Osteocyte (in vitro differentiated cells): ENCODE measurements around the gene GDF10. TPM values are rescaled to one million over a fixed set of nuclear protein-coding genes. Genes with fewer than 3 reads are reported as not detected.

Experiments
- DNase-seq: peaks from one replicate; pipeline ENCODE4 v3.0.0; 2021; ENCODE audit warnings: mixed read lengths; ENCODE audit not compliant: unreplicated experiment; ENCODE audit errors: extremely low spot score
- H3K27ac Mint-ChIP-seq: one replicate; pipeline ENCODE4 v1.8.0; 2021; ENCODE audit warnings: mild to moderate bottlenecking, mixed read lengths; ENCODE audit not compliant: unreplicated experiment
- H3K27me3 Mint-ChIP-seq: one replicate; pipeline ENCODE4 v1.8.0; 2021; ENCODE audit warnings: mixed read lengths; ENCODE audit not compliant: unreplicated experiment
- H3K36me3 Mint-ChIP-seq: one replicate; pipeline ENCODE4 v1.8.0; 2021; ENCODE audit warnings: mixed read lengths; ENCODE audit not compliant: unreplicated experiment
- H3K4me1 Mint-ChIP-seq: one replicate; pipeline ENCODE4 v1.8.0; 2021; ENCODE audit warnings: mixed read lengths; ENCODE audit not compliant: unreplicated experiment
- H3K4me3 Mint-ChIP-seq: one replicate; pipeline ENCODE4 v1.8.0; 2021; ENCODE audit warnings: mild to moderate bottlenecking, moderate library complexity, mixed read lengths; ENCODE audit not compliant: unreplicated experiment
- H3K9me3 Mint-ChIP-seq: one replicate; pipeline ENCODE4 v1.8.0; 2021; ENCODE audit warnings: mixed read lengths; ENCODE audit not compliant: unreplicated experiment
- total RNA-seq: library from RNA; stranded (reverse); gene quantifications from 2 replicates; pipeline ENCODE4 v1.2.1, GENCODE V29; 2021
- TF ChIP-seq, protein P1 (sequence below): fragments of 200-600 bp; sonication (generic); IDR thresholded peaks from 2 replicates; pipeline ENCODE4 v1.5.0; 2021; ENCODE audit warnings: antibody characterized with exemption, mild to moderate bottlenecking, moderate library complexity

GDF10 gene
- total RNA-seq, 1 donor from 2014 or later, result not detected

DNA sequence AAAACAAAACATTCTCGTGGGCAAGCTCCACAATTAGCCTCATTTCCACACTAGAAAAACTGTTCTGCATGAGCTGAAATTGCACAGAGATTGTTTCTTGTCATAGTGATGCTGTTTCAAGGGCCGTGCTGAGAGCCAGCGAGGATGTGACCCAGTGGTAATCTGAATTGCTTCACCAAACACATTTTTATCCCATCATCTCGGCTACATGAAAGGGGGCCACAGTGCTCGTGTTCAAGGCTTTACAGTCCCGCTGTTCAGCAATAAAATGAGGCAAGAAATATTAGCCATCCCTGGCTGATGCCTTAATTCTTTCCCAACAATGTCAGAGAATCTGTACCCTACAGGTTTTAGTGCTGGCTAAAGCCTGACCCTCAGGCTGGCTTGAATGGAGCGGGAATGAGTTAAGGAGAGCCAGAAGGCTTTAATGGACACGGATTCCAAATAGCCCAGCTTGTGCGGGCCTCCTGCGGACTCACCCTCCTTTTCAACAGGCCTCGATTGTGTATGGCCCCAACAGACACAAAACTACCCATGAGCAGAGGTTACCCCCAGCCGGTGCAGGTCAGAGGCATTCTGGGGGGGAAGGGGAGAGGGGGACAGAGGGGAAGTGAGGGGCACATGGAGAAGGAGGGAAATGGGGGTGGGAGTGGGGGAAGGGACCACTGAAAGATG is 2.0 kb upstream of the GDF10 start:
- Mint-ChIP-seq H3K36me3 (no peaks in the 10 kb centered on the region), H3K4me3 (no peak overlapping the region), H3K4me1 (peaks cover 10% of the 10 kb centered on the region), H3K27ac (no peak overlapping the region), H3K9me3 (no peaks in the 10 kb centered on the region), H3K27me3 (peaks cover 72% of the 10 kb centered on the region)
- no peak for DNase-seq
- TF ChIP-seq, protein P1, sequence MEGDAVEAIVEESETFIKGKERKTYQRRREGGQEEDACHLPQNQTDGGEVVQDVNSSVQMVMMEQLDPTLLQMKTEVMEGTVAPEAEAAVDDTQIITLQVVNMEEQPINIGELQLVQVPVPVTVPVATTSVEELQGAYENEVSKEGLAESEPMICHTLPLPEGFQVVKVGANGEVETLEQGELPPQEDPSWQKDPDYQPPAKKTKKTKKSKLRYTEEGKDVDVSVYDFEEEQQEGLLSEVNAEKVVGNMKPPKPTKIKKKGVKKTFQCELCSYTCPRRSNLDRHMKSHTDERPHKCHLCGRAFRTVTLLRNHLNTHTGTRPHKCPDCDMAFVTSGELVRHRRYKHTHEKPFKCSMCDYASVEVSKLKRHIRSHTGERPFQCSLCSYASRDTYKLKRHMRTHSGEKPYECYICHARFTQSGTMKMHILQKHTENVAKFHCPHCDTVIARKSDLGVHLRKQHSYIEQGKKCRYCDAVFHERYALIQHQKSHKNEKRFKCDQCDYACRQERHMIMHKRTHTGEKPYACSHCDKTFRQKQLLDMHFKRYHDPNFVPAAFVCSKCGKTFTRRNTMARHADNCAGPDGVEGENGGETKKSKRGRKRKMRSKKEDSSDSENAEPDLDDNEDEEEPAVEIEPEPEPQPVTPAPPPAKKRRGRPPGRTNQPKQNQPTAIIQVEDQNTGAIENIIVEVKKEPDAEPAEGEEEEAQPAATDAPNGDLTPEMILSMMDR, result no peak

DNA sequence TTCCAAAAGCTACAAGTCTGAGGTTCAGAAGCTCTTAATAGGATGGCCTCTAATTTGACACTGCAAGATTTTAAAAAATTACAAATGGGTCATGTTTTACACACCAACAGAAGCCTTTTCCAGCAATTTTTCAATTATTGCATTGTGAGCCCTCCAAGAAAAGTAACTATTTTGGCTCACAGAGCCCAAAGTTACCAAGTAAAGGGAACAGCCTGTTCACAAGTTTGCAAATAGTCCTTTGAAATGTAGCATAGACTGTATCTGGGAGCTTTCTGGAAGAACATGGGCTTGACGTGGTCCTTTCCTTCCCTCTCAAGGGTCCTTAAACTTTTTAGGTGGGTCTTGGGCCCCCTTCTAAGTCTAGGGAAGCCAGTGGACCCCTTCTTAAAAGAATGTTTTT is 1.3 kb upstream of the GDF10 start:
- Mint-ChIP-seq H3K9me3 (no peaks in the 10 kb centered on the region), H3K4me1 (peaks cover 10% of the 10 kb centered on the region), H3K4me3 (no peak overlapping the region), H3K27me3 (peaks cover 78% of the 10 kb centered on the region), H3K27ac (no peak overlapping the region), H3K36me3 (no peaks in the 10 kb centered on the region)
- DNase-seq, result no peak
- TF ChIP-seq, protein P1, result no peak

DNA sequence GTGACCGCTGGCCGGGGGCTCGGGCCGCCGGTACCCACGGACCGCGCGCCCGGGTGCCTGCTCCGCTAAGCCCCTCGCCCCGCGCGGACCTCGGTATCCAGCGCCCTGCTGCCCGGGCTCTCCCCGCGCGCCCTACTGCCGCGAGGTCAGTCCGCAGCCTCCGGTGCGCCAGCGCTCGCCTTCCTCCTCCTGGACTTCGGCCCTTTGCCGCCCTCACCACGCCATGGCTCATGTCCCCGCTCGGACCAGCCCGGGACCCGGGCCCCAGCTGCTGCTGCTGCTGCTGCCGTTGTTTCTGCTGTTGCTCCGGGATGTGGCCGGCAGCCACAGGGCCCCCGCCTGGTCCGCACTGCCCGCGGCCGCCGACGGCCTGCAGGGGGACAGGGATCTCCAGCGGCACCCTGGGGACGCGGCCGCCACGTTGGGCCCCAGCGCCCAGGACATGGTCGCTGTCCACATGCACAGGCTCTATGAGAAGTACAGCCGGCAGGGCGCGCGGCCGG is 483 bp downstream of the GDF10 start:
- TF ChIP-seq, protein P1, result no peak
- Mint-ChIP-seq H3K4me3 (no peak overlapping the region), H3K36me3 (no peaks in the 10 kb centered on the region), H3K27ac (no peak overlapping the region), H3K27me3 (peaks cover 78% of the 10 kb centered on the region), H3K9me3 (no peaks in the 10 kb centered on the region), H3K4me1 (peaks cover 11% of the 10 kb centered on the region)
- no peak for DNase-seq

DNA sequence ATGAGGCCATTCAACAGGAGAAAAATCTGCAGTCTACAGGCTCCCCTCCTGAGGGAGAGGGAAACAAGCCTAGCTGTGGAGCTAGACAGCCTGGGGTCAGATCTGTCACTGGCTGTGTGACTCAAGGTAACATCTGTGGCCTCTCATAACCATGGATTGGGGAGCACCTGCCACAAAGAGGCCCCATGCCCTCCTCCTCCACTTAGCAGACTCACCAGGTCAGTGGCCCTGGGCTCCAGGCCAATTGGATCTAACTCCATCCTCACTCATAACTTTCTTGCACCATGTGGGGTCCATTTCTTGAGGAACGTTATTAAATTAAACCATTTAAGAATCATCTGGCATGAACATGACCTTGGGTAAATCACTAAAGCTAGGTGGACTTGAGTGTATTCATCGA is 1.8 kb downstream of the GDF10 start:
- Mint-ChIP-seq H3K4me1 (peaks cover 8% of the 10 kb centered on the region), H3K9me3 (no peaks in the 10 kb centered on the region), H3K4me3 (no peak overlapping the region), H3K27ac (no peak overlapping the region), H3K27me3 (peaks cover 77% of the 10 kb centered on the region), H3K36me3 (no peaks in the 10 kb centered on the region)
- TF ChIP-seq, protein P1, result no peak
- no peak for DNase-seq

DNA sequence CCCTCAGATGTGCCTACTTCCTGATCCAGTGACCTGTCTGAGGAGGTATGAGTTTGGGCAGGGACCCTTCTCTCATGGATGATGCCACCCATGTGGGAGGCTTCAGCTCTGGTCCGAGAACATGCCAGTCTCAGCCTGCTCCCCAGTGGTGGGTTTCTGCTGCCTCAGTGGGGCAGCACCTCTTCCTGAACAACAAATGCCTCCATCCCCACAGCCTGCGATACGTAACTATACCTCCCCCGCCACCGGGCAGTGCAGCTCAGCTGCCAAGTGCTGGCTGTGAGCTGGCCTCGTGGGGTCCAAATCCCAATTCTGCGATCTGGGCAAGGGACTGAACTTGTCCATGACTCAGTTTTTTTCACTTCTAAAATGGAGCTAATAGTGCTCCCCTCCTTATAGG is 3.1 kb downstream of the GDF10 start:
- Mint-ChIP-seq H3K27me3 (peaks cover 76% of the 10 kb centered on the region), H3K27ac (no peak overlapping the region), H3K4me1 (peaks cover 8% of the 10 kb centered on the region), H3K9me3 (no peaks in the 10 kb centered on the region), H3K4me3 (no peak overlapping the region), H3K36me3 (no peaks in the 10 kb centered on the region)
- no peak for DNase-seq
- TF ChIP-seq, protein P1, result no peak
